ENCODE measurements around the gene MITF. TPM values are rescaled to one million over a fixed set of nuclear protein-coding genes. Genes with fewer than 3 reads are reported as not detected.

The MITF gene
- total RNA-seq, 2 experiments from 2014 or later, result not detected

GRCh38 chr3:69785769-69786320 lies 46.6 kb downstream of the MITF start:
- TF ChIP-seq CTCF (conservative IDR thresholded peaks at IDR 0.05; ENCODE audit: low read length) (no peak), EZH2phosphoT487 (IDR thresholded peaks at IDR 0.05; ENCODE audit: borderline replicate concordance, low read depth, low read length) (no peak)
- Histone ChIP-seq H3K36me3 (ENCODE audit: insufficient read depth, low read length) (no peaks in the 10 kb centered on the region), H4K20me1 (ENCODE audit: insufficient read depth, low read length) (no peaks in the 10 kb centered on the region), H3K4me1 (ENCODE audit: insufficient read depth, low read length, poor library complexity, severe bottlenecking) (no peaks in the 10 kb centered on the region), H3K79me2 (ENCODE audit: insufficient read depth, low read depth, low read length) (no peaks in the 10 kb centered on the region), H3K4me3 (ENCODE audit: low read depth, low read length, poor library complexity, severe bottlenecking) (no peak overlapping the region), H3K9me2 (ENCODE audit: insufficient read depth, low read length) (no peaks in the 10 kb centered on the region), H2AFZ (ENCODE audit: low read length) (no peak overlapping the region), H3K9me3 (ENCODE audit: low read length) (no peaks in the 10 kb centered on the region), H3K4me2 (ENCODE audit: low read length) (no peak overlapping the region), H3K27ac (ENCODE audit: low read depth, low read length, poor library complexity, severe bottlenecking) (no peak overlapping the region)
- intact Hi-C loops (cut with micrococcal nuclease; ENCODE audit: unreplicated experiment), result no loop called here
- ChIA-PET POLR2A (no interaction called here), CTCF (ENCODE audit: unreplicated experiment) (no interaction called here)
- DNase-seq (ENCODE audit: low spot score), result no peak
- no TSS peak for BruUV-seq (replicated peaks)

- H3K79me2 ChIP-seq (ENCODE audit: insufficient read depth, low read depth, low read length), result no peaks in the 10 kb centered on the region
- H3K4me2 ChIP-seq (ENCODE audit: low read length), result no peak overlapping the region
These were observed 47.6 kb downstream of the MITF start for GRCh38 chr3:69786854-69787253.

More at GRCh38 chr3:69786854-69787253, 47.6 kb downstream of the MITF start:
- BruUV-seq (replicated peaks), result no TSS peak
- ChIA-PET CTCF (ENCODE audit: unreplicated experiment) (no interaction called here), POLR2A (interaction anchor here (0.6 kb wide), 1 partner anchor 387 kb away, joined by 3 read pairs; no protein-coding TSS in a partner anchor)
- H2AFZ ChIP-seq (ENCODE audit: low read length), result no peak overlapping the region
- H3K4me3 ChIP-seq (ENCODE audit: low read depth, low read length, poor library complexity, severe bottlenecking), result no peak overlapping the region
- intact Hi-C loops (cut with micrococcal nuclease; ENCODE audit: unreplicated experiment), result no loop called here
- H3K9me3 ChIP-seq (ENCODE audit: low read length), result no peaks in the 10 kb centered on the region
- no peaks in the 10 kb centered on the region for H3K36me3 ChIP-seq (ENCODE audit: insufficient read depth, low read length)
- H4K20me1 ChIP-seq (ENCODE audit: insufficient read depth, low read length), result no peaks in the 10 kb centered on the region
- H3K27ac ChIP-seq (ENCODE audit: low read depth, low read length, poor library complexity, severe bottlenecking), result no peak overlapping the region
- no peak for TF ChIP-seq EZH2phosphoT487 (IDR thresholded peaks at IDR 0.05; ENCODE audit: borderline replicate concordance, low read depth, low read length)
- TF ChIP-seq CTCF (conservative IDR thresholded peaks at IDR 0.05; ENCODE audit: low read length), result no peak
- no peaks in the 10 kb centered on the region for H3K4me1 ChIP-seq (ENCODE audit: insufficient read depth, low read length, poor library complexity, severe bottlenecking)
- DNase-seq (ENCODE audit: low spot score), result no peak
- H3K9me2 ChIP-seq (ENCODE audit: insufficient read depth, low read length), result no peaks in the 10 kb centered on the region
